Panc1 (cell line): ENCODE measurements around the gene GRK3. TPM values are rescaled to one million over a fixed set of nuclear protein-coding genes. Genes with fewer than 3 reads are reported as not detected.
"Not testable (repeated sequence)": the region's sequence is repeated elsewhere in the genome, so short reads cannot be mapped to it uniquely, and the experiment has no call there.

ENCODE experiments used
- ATAC-seq: fragments of 200-7000 bp; cut with Tn5 transposase; 2 replicates; pipeline ENCODE4 v1.9.1; 2020; ENCODE audit warnings: mild to moderate bottlenecking, moderate library complexity
- BruUV-seq: library from RNA; stranded (reverse); fragments of 400-500 nt; replicated peaks from 2 replicates; lab custom pipeline; 2021; lab: Mats Ljungman, UMichigan
- CTCF ChIA-PET: fragments of 300-600 bp; sonication (Branson Sonifier 250); formaldehyde crosslinking; loops from one replicate; lab custom pipeline; 2022; ENCODE audit warnings: antibody characterized with exemption; lab: Charles Lee
- POLR2A ChIA-PET: fragments of 300-600 bp; sonication (Branson Sonifier 250); formaldehyde crosslinking; loops from one replicate; lab custom pipeline; 2022; ENCODE audit warnings: antibody characterized with exemption; lab: Charles Lee
- DNase-seq: peaks from one replicate; pipeline ENCODE4 v3.0.0-alpha.2; 2010; ENCODE audit warnings: low read depth, low spot score
- H3K27ac ChIP-seq: 2 replicates; pipeline ENCODE4 v1.5.1; 2011; ENCODE audit warnings: mild to moderate bottlenecking, low read length, inconsistent platforms
- H3K27me3 ChIP-seq: fragments of 200-500 bp; sonication (Bioruptor generic); 2 replicates; pipeline ENCODE4 v1.6.0; 2014; ENCODE audit warnings: low read length, inconsistent platforms; ENCODE audit not compliant: control insufficient read depth, insufficient read depth
- H3K36me3 ChIP-seq: fragments of 200-500 bp; sonication (Bioruptor generic); 2 replicates; pipeline ENCODE4 v1.5.1; 2014; ENCODE audit warnings: inconsistent platforms, mild to moderate bottlenecking, low read length, moderate library complexity; ENCODE audit not compliant: control insufficient read depth, insufficient read depth
- H3K4me1 ChIP-seq: 2 replicates; pipeline ENCODE4 v1.5.1; 2011; ENCODE audit warnings: inconsistent platforms, mild to moderate bottlenecking, low read length, moderate library complexity; ENCODE audit not compliant: control insufficient read depth, insufficient read depth
- H3K4me3 ChIP-seq, 2 experiments: 2 replicates each; pipeline ENCODE4 v1.5.1; 2011 to 2012; ENCODE audit warnings: low read depth in 2 of 2, low read length in 2 of 2, mild to moderate bottlenecking in 2 of 2, inconsistent platforms in 1 of 2, moderate library complexity in 1 of 2
- H3K9me3 ChIP-seq: fragments of 200-500 bp; sonication (Bioruptor generic); 2 replicates; pipeline ENCODE4 v1.5.1; 2014; ENCODE audit warnings: low read depth, mild to moderate bottlenecking, inconsistent platforms, low read length, moderate library complexity; ENCODE audit not compliant: control insufficient read depth, insufficient read depth
- POLR2AphosphoS5 ChIP-seq: IDR thresholded peaks from 2 replicates; pipeline ENCODE4 v1.6.1; 2012; ENCODE audit warnings: mild to moderate bottlenecking, low read depth, low read length, moderate library complexity
- SIN3A ChIP-seq: IDR thresholded peaks from 2 replicates; pipeline ENCODE4 v1.6.1; 2012; ENCODE audit warnings: low read depth, mild to moderate bottlenecking, low read length, moderate library complexity, borderline replicate concordance; ENCODE audit not compliant: insufficient read depth
- TCF7L2 ChIP-seq: IDR thresholded peaks from 2 replicates; pipeline ENCODE4 v1.6.1; 2011; ENCODE audit warnings: mild to moderate bottlenecking, low read depth, low read length, inconsistent platforms
- in situ Hi-C: cut with HindIII; loops from 2 replicates; pipeline ENCODE4 v1.10.0; 2016; ENCODE audit warnings: low sequenced_read_pairs, low pct_unique_long_range_greater_than_20kb
- intact Hi-C: fragments of 100-400 bp; cut with micrococcal nuclease; formaldehyde crosslinking; loops from one replicate; pipeline ENCODE4 v1.10.0; 2022; ENCODE audit not compliant: unreplicated experiment
- total RNA-seq: library from RNA; stranded (reverse); gene quantifications from one replicate; pipeline ENCODE4 v1.2.1, GENCODE V29; 2021; ENCODE audit not compliant: unreplicated experiment
- TF ChIP-seq, protein P1 (sequence below), 2 experiments: IDR thresholded peaks; 2 replicates each; pipeline ENCODE4 v1.6.1; 2011 to 2012; ENCODE audit warnings: low read depth in 2 of 2, control low read depth in 1 of 2, low read length in 1 of 2, mild to moderate bottlenecking in 1 of 2, moderate library complexity in 1 of 2; ENCODE audit not compliant: insufficient read depth in 1 of 2
- TF ChIP-seq, protein P2 (sequence below): fragments of 450-650 bp; IDR thresholded peaks from 2 replicates; pipeline ENCODE4 v1.5.1; 2017; ENCODE audit warnings: mild to moderate bottlenecking

GRK3 gene
- total RNA-seq, 1 experiment from 2014 or later, result 12.0 TPM

DNA sequence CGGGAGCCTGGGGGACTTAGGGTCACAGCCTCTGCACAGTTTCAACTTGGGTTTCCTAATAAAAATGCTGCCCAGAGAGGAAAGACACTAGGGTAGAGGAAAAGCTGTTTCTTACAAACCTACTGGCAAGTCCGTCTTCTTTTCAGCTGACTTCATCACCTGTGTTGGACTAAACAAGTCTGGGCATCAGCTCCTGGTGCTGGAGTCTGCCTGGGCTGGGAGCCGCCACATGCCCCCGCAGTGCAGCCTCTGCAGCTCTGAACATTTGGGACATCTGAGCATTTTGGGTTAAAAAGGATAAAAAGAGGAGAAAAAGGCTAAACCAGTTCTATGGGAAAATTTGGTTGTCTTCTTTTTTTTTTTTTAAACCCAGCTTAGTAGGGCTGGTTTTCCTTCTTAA lies 49.1 kb downstream of the GRK3 start:
- H3K9me3 ChIP-seq, ATAC-seq, intact Hi-C loops, H3K36me3 ChIP-seq, H3K4me3 ChIP-seq, CTCF ChIA-PET, BruUV-seq, H3K27ac ChIP-seq, H3K4me1 ChIP-seq, POLR2A ChIA-PET, in situ Hi-C loops, DNase-seq, H3K27me3 ChIP-seq: not testable (repeated sequence)

DNA sequence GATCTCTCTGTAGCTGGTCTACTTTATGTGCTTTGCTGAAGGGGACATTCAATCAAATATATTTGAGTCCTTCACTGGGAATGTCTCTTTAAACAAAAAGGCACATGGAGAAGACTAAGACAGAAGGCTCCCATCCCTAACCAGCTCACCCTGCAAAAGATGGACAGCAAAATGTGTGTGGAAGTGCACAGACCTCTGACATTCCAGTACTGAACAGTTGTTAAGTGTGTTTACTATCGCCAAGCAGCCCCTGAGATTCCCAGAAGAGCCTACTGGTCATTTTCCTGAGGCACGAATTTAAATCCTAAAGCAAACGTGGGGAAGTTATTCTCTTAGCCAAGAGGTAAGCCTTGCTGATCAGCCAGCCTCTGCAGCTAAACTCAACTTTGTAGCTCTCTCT lies 50.3 kb downstream of the GRK3 start:
- CTCF ChIA-PET, H3K4me1 ChIP-seq, BruUV-seq, H3K27ac ChIP-seq, in situ Hi-C loops, H3K27me3 ChIP-seq, POLR2A ChIA-PET, DNase-seq, H3K36me3 ChIP-seq, H3K9me3 ChIP-seq, ATAC-seq, intact Hi-C loops, H3K4me3 ChIP-seq: not testable (repeated sequence)

DNA sequence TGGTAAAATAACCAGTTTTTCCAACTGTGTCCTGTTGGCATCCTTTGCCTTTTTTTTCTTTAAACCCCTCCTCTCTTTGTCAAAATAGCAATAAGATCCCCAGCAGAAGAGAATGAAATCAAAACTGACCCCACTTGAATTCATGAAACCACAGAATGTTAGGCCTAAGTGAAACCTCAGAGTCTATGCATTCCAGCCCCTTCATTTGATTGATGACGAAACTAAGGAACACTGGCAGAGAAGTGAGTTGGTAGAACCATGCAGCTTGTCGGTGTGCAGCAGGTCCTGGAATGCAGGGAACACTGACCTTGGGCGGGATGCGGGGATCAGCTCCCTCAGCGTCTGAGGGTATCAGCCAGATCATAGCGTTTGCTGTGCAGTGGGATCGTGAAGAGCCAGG lies 57.5 kb downstream of the GRK3 start:
- Histone ChIP-seq H3K27me3 (no peaks in the 10 kb centered on the region), H3K4me3 (no peak overlapping the region), H3K4me1 (no peaks in the 10 kb centered on the region), H3K36me3 (no peaks in the 10 kb centered on the region), H3K9me3 (no peaks in the 10 kb centered on the region), H3K27ac (no peak overlapping the region)
- ATAC-seq (no peak), DNase-seq (no peak)
- intact Hi-C loops (no loop called here), in situ Hi-C loops (no loop called here)
- TF ChIP-seq TCF7L2 (no peak), SIN3A (no peak), POLR2AphosphoS5 (no peak)
- TF ChIP-seq, protein P1, sequence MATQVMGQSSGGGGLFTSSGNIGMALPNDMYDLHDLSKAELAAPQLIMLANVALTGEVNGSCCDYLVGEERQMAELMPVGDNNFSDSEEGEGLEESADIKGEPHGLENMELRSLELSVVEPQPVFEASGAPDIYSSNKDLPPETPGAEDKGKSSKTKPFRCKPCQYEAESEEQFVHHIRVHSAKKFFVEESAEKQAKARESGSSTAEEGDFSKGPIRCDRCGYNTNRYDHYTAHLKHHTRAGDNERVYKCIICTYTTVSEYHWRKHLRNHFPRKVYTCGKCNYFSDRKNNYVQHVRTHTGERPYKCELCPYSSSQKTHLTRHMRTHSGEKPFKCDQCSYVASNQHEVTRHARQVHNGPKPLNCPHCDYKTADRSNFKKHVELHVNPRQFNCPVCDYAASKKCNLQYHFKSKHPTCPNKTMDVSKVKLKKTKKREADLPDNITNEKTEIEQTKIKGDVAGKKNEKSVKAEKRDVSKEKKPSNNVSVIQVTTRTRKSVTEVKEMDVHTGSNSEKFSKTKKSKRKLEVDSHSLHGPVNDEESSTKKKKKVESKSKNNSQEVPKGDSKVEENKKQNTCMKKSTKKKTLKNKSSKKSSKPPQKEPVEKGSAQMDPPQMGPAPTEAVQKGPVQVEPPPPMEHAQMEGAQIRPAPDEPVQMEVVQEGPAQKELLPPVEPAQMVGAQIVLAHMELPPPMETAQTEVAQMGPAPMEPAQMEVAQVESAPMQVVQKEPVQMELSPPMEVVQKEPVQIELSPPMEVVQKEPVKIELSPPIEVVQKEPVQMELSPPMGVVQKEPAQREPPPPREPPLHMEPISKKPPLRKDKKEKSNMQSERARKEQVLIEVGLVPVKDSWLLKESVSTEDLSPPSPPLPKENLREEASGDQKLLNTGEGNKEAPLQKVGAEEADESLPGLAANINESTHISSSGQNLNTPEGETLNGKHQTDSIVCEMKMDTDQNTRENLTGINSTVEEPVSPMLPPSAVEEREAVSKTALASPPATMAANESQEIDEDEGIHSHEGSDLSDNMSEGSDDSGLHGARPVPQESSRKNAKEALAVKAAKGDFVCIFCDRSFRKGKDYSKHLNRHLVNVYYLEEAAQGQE (IDR thresholded peaks at IDR 0.05; ENCODE audit: insufficient read depth in 1 of 2, low read depth in 2 of 2, low read length in 1 of 2), result no peak
- TF ChIP-seq, protein P2, sequence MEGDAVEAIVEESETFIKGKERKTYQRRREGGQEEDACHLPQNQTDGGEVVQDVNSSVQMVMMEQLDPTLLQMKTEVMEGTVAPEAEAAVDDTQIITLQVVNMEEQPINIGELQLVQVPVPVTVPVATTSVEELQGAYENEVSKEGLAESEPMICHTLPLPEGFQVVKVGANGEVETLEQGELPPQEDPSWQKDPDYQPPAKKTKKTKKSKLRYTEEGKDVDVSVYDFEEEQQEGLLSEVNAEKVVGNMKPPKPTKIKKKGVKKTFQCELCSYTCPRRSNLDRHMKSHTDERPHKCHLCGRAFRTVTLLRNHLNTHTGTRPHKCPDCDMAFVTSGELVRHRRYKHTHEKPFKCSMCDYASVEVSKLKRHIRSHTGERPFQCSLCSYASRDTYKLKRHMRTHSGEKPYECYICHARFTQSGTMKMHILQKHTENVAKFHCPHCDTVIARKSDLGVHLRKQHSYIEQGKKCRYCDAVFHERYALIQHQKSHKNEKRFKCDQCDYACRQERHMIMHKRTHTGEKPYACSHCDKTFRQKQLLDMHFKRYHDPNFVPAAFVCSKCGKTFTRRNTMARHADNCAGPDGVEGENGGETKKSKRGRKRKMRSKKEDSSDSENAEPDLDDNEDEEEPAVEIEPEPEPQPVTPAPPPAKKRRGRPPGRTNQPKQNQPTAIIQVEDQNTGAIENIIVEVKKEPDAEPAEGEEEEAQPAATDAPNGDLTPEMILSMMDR, result no peak
- POLR2A ChIA-PET, result no interaction called here
- no TSS peak for BruUV-seq
- CTCF ChIA-PET, result no interaction called here
